GM21526 (cell line): ENCODE data around the gene CCDC148.
A peak's percentile ranks its signal among the peaks of the same experiment; 100 is the strongest.
"Not testable (repeated sequence)": the region's sequence is repeated elsewhere in the genome, so short reads cannot be mapped to it uniquely, and the experiment has no call there.

Source experiments
- ATAC-seq: cut with Tn5 transposase; IDR thresholded peaks from one replicate; pipeline ENCODE4 v1.9.1; 2021; ENCODE audit warnings: moderate library complexity; ENCODE audit not compliant: unreplicated experiment, low FRiP score

Gene CCDC148

DNA sequence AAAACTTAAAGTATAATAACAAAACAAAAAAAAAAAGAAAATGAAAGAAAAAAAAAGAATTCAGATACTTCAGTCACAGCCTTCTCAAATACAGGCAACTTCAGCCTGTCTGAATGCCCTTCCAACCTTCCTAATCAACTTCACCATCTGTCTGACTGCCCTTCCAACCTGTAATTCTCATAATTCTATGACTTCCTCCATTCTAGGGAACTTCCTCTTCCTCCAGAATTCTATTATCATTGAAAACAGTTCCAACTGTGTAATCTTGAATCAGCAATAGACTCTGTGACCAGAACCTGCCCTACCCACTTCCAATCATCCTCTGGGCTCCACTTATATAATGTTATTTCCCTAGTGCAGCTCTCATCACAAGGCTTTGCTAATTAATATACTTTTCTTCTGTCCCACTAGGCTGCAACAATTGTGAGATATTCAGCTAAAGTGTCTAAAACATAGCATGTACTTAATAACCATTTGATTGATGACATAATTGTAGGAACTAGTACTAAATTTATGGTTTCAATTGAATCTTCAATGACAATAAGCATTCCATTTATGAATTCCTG, 227.5 kb downstream of the CCDC148 start:
- no peak for ATAC-seq

DNA sequence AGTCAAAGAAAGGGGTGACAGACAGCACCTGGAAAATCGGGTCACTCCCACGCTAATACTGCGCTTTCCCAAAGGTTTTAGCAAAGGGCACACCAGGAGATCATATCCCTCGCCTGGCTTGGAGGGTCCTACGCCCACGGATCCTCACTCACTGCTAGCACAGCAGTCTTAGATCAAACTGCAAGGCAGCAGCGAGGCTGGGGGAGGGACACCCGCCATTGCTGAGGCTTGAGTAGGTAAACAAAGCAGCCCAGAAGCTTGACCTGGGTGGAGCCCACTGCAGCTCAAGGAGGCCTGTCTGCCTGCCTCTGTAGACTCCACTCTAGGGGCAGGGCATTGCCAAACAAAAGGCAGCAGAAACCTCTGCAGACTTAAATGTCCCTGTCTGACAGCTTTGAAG, 233.5 kb downstream of the CCDC148 start:
- not testable (repeated sequence) for ATAC-seq

DNA sequence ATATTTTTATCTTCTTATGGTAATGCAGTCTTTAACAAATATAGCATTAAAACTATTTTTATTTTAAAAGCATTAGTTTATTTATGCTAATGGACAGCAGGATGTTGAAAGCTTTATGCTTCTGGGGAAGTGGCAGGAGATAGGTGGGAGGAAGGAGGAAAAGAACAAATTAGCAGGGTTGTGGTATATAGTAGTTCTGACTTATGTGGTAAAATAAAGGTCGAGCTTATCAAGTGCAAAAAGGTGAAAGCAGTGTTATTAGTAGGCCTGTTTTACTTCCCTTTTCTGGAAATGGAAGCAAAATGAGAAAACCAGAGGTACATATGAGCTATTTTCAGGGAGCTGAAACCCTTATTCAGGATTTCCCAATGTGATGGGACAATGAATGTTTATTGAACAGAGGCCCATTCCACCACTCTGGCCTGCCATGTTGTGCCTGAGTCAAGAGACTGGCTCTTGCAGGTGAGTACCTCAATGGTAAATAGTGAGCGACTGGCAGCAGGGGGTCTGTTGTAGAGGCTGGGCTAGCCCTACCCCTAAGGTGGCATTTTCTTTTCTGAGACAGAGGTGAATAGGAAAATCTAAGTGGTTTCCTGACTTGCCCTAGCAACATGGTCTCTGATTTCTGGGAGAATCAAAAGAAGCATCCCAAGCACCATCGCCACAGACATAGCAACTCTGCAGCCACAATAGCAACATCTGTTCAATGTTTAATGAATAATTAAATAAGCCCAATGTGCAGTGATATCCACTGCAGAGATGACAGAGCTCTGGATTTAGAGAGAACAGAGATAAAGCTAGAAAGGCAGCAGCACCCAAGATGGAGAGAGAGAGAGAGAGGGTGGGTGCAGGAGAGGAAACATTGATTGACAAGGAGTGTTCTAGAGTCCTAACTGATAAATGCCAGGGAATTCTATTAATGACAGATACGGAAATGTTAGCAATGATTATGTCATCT, 235.2 kb downstream of the CCDC148 start:
- no peak for ATAC-seq

DNA sequence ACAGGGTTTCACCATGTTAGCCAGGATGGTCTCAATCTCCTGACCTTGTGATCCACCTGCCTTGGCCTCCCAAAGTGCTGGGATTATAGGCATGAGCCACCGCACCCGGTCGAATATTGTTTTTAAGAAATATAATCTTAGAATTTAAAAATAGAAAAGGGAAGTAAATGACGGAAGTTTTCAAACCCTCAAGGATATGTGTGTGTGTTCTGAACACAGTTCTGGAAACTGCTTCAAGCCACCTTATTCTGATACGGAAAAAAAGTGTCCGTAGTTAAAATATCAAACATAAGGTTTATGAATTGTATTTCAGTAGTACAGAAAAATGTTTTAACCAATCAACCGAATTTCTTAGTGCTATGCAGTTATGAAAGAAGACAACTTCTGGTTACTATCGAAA, 239.0 kb downstream of the CCDC148 start:
- ATAC-seq = no peak

- peak; percentile 95 for ATAC-seq
Observed at GRCh38 chr2:158214431-158214830, 242.1 kb downstream of the CCDC148 start.

DNA sequence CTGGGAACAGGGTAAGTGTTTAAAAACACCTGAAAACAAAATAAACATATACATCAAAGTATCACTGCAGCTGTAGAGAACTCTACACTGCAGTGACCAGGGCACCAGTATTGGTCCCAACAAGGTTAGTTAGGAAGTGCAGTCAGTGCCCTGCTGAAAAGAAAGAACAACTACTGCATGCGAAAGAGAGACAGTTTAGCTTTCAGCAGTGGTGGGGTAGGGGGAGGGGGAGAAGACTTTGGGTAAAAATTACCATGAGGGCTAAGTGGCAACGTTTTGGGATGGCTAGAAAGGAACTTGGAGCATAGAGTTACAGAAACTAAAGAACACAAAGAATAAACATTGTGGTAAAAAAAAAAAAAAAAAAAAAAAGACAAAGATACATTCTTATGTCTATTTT, 242.8 kb downstream of the CCDC148 start:
- no peak for ATAC-seq

- no peak for ATAC-seq
Observed at GRCh38 chr2:158212301-158212700, 244.3 kb downstream of the CCDC148 start.

GRCh38 chr2:158211502-158211901, 245.1 kb downstream of the CCDC148 start:
- no peak for ATAC-seq

DNA sequence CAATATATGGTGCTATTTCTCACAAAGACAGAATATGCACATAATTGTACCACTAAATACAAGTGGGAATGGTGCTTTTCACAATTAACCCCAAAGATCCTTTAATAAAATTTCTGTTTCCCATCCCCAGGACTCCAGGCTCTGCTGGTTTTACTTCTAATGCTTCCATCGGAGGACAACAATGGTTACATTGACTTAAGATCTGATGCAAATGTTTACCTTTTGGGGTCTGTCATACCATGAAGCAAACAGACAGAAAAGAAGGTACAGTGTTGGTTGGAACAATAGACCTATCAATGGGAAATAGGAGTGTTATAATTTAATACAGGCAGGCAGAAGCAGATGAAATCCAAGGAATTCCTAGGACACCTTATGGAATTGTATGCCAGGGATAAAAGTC, 249.2 kb downstream of the CCDC148 start:
- no peak for ATAC-seq

DNA sequence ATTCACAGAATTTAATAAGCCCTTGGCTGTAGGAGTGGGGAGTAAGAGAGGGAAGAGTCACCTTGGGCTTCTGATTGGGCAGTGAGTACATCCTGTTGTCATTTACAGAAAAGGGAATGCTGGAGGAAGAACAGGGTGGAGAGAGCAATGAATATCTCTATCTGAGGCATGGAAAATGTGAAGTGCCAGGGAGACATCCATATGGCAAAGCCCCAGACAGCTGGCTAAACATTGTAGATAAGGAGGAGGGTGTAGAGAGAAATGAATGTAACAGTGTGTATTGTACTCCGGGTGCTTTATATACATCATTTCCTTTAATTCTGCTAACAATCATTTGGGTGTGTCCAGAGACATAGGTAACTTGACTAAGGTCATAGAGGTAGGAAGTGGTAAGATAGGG, 251.3 kb downstream of the CCDC148 start:
- no peak for ATAC-seq

DNA sequence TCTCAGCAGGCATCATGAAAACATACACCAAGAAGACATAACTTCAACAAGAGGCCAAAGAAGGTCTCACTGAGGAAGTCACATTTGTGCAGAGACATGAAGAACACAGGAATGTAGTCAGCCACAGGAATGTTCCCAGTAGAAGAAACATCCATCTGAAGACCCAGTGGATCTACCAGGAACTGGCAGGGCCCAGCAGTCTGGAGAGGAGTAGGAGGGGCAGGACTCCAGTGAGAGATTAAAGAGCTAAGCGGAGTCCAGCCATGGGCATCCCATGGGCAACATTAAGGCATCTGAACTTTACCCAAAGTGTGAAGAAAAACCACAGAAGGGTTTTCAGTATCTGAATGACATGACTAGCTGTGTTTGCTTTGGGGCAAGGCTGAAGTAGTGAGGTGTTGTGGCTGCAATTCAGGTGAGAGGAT, 251.8 kb downstream of the CCDC148 start:
- no peak for ATAC-seq

DNA sequence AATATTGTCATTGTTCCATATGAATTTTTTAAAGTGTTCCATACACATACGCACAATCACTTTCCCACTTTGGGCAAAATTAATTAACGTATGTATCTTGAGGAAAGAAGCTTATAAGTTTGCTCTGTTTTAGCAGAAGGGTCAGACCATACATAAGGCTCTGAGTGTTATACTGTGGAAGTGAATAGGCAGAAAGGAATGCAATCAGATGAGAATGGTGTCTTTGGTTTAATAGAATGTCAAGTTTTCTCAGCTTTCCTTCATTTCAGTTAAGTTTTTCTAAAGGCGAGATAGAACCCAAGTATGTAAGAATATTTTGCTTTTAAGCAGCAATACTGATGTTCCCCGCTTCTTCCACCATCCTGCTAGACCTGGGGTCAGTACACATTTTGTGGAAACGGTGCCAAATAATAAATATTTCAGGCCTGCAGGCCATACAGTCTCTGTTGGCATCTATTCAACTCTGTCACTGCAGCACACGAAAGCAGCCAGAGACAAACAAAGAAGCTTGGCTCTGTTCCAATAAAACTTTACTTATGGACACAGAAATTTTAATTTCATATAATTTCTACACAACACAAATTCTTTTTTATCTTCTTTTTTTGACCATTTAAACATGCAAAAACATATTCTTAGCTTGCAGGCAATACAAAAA, 254.3 kb downstream of the CCDC148 start:
- no peak for ATAC-seq

GRCh38 chr2:158199928-158200650, 256.5 kb downstream of the CCDC148 start:
- ATAC-seq = no peak

DNA sequence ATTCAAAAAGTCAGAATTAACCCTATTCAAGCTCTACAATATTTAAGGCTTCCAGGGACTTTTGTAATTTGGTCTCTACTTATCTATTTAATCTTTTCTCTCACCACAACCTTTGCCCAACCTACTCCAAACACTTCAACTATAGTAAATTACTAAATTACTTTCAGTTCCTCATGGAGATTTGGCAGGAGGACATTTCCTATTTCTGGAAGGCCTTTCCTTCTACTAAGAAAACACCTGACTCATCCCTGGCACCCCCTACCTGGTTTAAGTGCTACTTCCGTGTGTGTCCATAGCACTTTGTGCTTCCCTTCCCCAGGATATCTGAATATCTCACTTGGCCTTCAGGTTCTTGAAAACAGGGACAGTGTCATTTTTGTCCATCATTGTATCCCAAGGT, 258.6 kb downstream of the CCDC148 start:
- ATAC-seq = no peak

DNA sequence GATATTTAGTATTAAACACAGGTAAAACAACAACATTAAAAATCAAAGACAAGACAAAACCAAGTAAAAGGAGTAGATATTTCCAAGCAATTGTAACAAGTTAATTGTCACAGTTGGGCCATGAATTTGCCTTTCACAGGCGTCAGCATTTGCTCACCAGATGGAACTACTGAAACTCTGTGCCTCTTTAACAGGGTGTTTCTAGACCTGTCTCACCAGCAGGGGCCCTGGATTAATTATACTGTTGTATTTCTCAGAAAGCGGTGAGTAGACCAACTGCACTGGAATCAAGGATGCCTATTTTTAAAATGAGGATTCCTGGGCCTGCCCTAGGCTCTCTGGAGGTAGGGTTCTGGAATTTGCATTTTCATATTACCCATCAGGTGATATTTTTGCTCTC, 262.3 kb downstream of the CCDC148 start:
- no peak for ATAC-seq

DNA sequence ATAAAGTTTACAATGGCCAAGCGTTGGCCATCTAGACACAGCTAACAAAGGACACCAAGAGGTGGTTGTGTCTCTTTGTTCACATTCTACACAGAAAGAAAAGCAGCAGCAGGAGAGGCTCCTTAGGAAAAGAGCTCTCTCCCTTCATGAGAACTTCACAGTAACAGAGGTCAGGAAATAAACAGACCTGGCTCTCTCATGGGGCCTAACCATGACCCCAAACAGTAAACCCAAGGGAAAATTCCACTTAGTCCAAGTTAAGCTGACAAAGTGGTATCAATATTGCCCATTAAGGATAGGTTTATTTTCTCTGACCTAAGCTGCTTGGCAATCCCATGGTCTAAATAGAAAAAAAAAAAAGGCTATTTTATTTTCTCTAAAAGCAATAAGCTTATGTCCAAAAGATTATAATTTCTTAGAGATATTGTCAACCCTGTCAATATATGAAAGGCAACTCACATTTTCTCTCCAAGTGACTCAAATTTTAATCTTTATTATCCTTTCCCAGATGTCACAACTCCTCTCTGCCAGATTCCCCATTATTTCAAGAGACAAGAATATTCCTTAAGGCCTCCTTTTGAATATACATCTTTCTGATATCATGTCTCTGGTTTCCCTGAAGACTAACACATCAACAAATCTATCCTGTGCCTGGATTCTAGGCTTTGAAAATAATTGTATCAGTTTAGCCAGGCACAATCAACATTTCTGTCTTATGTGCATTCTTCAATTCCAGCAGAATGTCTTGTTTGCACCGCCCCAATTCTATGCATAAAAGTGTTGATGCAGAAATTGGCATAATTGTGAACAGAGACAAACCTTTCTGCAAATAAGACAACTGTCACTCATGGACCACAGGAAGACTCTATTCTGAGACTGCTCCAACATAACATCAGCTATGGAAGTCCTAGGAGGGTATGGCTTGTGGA, 263.8 kb downstream of the CCDC148 start:
- ATAC-seq = no peak

- peak; percentile 79 for ATAC-seq
Observed at GRCh38 chr2:158191076-158191895, 265.3 kb downstream of the CCDC148 start.

- peak; percentile 72 for ATAC-seq
Observed at GRCh38 chr2:158189526-158189925, 267.0 kb downstream of the CCDC148 start.

- no peak for ATAC-seq
Observed at GRCh38 chr2:158187908-158188307, 268.6 kb downstream of the CCDC148 start.
